Activated T-cell treated with anti-CD3 and anti-CD28 coated beads, Interleukin-2, amount 50 U/mL, for 4 hours (primary cell): ENCODE results near the gene ARHGAP24. TPM values are rescaled to one million over a fixed set of nuclear protein-coding genes. Genes with fewer than 3 reads are reported as not detected.

Source experiments
- ATAC-seq, 2 donors: fragments of 200-7000 bp; cut with Tn5 transposase; one replicate each; pipeline ENCODE4 v1.10.0; 2021
- DNase-seq: peaks from one replicate; pipeline ENCODE4 v3.0.0-alpha.2; 2020
- H3K27me3 Mint-ChIP-seq: one replicate; pipeline ENCODE4 v1.8.0; 2021; ENCODE audit warnings: low read depth, mixed read lengths
- H3K36me3 Mint-ChIP-seq: one replicate; pipeline ENCODE4 v1.8.0; 2022; ENCODE audit warnings: mixed read lengths; ENCODE audit not compliant: insufficient read depth
- H3K4me1 Mint-ChIP-seq: one replicate; pipeline ENCODE4 v1.8.0; 2021; ENCODE audit warnings: low read depth, mixed read lengths
- H3K4me3 Mint-ChIP-seq: one replicate; pipeline ENCODE4 v1.8.0; 2021; ENCODE audit warnings: mild to moderate bottlenecking, moderate library complexity, mixed read lengths
- H3K9me3 Mint-ChIP-seq: one replicate; pipeline ENCODE4 v1.8.0; 2021; ENCODE audit warnings: mixed read lengths
- total RNA-seq, 3 donors: library from RNA; stranded (reverse); gene quantifications; one replicate each; pipeline ENCODE4 v1.2.1, GENCODE V29; 2021

Gene ARHGAP24
- total RNA-seq, 3 donors from 2014 or later = 0.29 to 1.5 (median 0.46) TPM

DNA sequence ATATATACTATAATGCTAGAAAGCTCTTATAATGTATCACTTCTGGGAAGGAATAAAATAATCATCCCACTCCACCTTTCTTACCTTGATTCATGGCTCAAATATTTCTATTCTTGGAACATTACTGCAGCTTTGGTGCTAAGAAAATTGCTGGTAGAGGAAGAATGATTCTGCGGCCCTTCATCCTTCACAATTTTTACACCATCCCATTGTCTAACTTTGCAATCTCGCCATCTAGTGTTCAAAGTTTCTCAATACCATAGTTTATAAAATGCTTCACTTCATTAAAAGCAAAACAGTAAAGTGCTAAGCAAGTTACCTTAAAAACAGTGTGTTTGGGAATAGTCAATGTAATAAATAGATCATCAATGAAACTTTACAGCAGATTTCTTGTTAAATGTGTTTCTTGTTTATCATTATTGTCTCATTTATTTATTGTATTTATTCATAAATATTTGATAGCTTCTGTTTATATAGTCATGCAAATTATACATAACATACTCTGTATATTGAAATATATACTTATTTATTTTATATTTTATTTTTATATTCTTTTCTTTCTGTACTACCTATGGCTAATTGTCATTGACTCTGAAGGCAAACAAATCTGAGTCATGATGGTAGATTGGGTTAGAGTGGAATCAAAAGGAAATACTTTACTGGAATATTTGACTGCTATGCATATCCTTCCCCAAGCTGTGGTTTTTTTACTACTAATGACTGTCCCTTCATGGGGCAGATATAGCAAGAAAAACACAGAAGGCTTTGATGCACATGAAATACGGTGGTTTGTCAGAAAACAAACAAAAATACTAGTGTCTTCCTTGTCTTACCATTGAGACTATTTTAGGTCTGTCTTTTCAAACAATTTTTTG, 494.2 kb downstream of the ARHGAP24 start:
- no peaks in the 10 kb centered on the region for H3K36me3 Mint-ChIP-seq
- DNase-seq (no peak), ATAC-seq (no peak)
- no peak overlapping the region for H3K4me3 Mint-ChIP-seq
- H3K4me1 Mint-ChIP-seq = no peaks in the 10 kb centered on the region
- peaks cover 6% of the 10 kb centered on the region for H3K9me3 Mint-ChIP-seq
- H3K27me3 Mint-ChIP-seq = no peaks in the 10 kb centered on the region

- H3K4me1 Mint-ChIP-seq = no peaks in the 10 kb centered on the region
- H3K9me3 Mint-ChIP-seq = peaks cover 3% of the 10 kb centered on the region
- no peak overlapping the region for H3K4me3 Mint-ChIP-seq
- no peaks in the 10 kb centered on the region for H3K27me3 Mint-ChIP-seq
- no peaks in the 10 kb centered on the region for H3K36me3 Mint-ChIP-seq
- ATAC-seq (no peak), DNase-seq (no peak)
These were observed 495.6 kb downstream of the ARHGAP24 start for GRCh38 chr4:85970535-85970934.

- DNase-seq (no peak), ATAC-seq (no peak)
- Mint-ChIP-seq H3K27me3 (no peaks in the 10 kb centered on the region), H3K4me3 (no peak overlapping the region), H3K36me3 (no peaks in the 10 kb centered on the region), H3K9me3 (no peaks in the 10 kb centered on the region), H3K4me1 (no peaks in the 10 kb centered on the region)
These were observed 504.3 kb downstream of the ARHGAP24 start for GRCh38 chr4:85979276-85979675.

DNA sequence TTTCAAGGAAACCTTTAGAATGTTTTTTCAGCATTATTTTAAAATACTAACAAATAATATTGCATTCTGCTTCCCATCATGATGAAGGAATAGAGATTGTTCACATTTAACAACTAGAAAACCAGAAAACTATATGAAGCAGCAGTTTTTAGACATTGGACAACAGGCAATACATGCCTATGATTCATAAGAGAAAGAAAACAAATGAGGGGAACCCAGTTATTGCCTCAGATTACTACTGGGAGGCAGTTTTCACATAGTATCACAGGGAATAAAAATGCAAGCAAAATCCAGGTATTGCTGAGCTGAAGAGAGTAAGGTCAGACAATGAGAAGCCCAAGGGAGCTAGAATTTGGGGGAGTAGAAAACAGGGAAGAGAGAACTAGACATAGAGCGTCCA, 511.3 kb downstream of the ARHGAP24 start:
- no peak for ATAC-seq
- Mint-ChIP-seq H3K27me3 (no peaks in the 10 kb centered on the region), H3K36me3 (no peaks in the 10 kb centered on the region), H3K4me1 (no peaks in the 10 kb centered on the region), H3K4me3 (no peak overlapping the region), H3K9me3 (no peaks in the 10 kb centered on the region)
- no peak for DNase-seq

GRCh38 chr4:85993641-85994040, 518.7 kb downstream of the ARHGAP24 start:
- Mint-ChIP-seq H3K9me3 (no peaks in the 10 kb centered on the region), H3K4me1 (no peaks in the 10 kb centered on the region), H3K27me3 (no peaks in the 10 kb centered on the region), H3K4me3 (no peak overlapping the region), H3K36me3 (no peaks in the 10 kb centered on the region)
- ATAC-seq = no peak
- no peak for DNase-seq

GRCh38 chr4:85994576-85994975, 519.6 kb downstream of the ARHGAP24 start:
- ATAC-seq (no peak), DNase-seq (no peak)
- no peaks in the 10 kb centered on the region for H3K4me1 Mint-ChIP-seq
- no peak overlapping the region for H3K4me3 Mint-ChIP-seq
- H3K9me3 Mint-ChIP-seq = no peaks in the 10 kb centered on the region
- no peaks in the 10 kb centered on the region for H3K27me3 Mint-ChIP-seq
- H3K36me3 Mint-ChIP-seq = no peaks in the 10 kb centered on the region

- no peak for ATAC-seq
These were observed 520.4 kb downstream of the ARHGAP24 start for GRCh38 chr4:85995361-85995760.

GRCh38 chr4:86001591-86001990, 526.6 kb downstream of the ARHGAP24 start:
- DNase-seq (no peak), ATAC-seq (no peak)
- H3K4me1 Mint-ChIP-seq = no peaks in the 10 kb centered on the region
- H3K4me3 Mint-ChIP-seq = no peak overlapping the region
- H3K27me3 Mint-ChIP-seq = no peaks in the 10 kb centered on the region
- peaks cover 3% of the 10 kb centered on the region for H3K9me3 Mint-ChIP-seq
- no peaks in the 10 kb centered on the region for H3K36me3 Mint-ChIP-seq

More at GRCh38 chr4:85995361-85995760, 520.4 kb downstream of the ARHGAP24 start:
- H3K36me3 Mint-ChIP-seq = no peaks in the 10 kb centered on the region
- no peaks in the 10 kb centered on the region for H3K9me3 Mint-ChIP-seq
- H3K27me3 Mint-ChIP-seq = no peaks in the 10 kb centered on the region
- DNase-seq = no peak
- H3K4me3 Mint-ChIP-seq = no peak overlapping the region
- H3K4me1 Mint-ChIP-seq = no peaks in the 10 kb centered on the region

GRCh38 chr4:86004030-86004429, 529.1 kb downstream of the ARHGAP24 start:
- DNase-seq (no peak), ATAC-seq (no peak)
- Mint-ChIP-seq H3K27me3 (no peaks in the 10 kb centered on the region), H3K4me3 (no peak overlapping the region), H3K36me3 (no peaks in the 10 kb centered on the region), H3K9me3 (peaks cover 3% of the 10 kb centered on the region), H3K4me1 (no peaks in the 10 kb centered on the region)

DNA sequence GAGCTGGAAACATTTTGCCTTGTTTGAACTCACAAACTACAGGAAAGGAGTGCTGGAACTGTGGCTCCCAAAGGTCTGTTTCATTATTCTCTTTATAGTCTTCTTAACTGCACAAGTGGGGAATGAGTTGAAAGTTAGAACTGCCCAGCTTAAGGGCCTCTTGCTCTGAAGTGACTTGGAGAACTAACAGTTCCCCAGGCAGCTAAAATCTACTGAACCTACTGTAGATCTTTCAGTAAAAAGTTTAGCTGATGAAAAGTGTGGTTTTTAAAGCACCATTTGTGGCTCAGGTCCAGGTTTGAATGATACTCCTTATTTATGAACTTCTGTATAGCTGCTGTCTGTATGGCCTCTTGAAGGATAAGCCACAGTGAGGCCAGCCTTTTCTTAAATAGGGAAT, 531.1 kb downstream of the ARHGAP24 start:
- H3K27me3 Mint-ChIP-seq = no peaks in the 10 kb centered on the region
- no peak overlapping the region for H3K4me3 Mint-ChIP-seq
- H3K9me3 Mint-ChIP-seq = peaks cover 3% of the 10 kb centered on the region
- H3K36me3 Mint-ChIP-seq = no peaks in the 10 kb centered on the region
- H3K4me1 Mint-ChIP-seq = no peaks in the 10 kb centered on the region
- DNase-seq (no peak), ATAC-seq (no peak)

- Mint-ChIP-seq H3K27me3 (no peaks in the 10 kb centered on the region), H3K4me1 (no peaks in the 10 kb centered on the region), H3K4me3 (no peak overlapping the region), H3K9me3 (peaks cover 3% of the 10 kb centered on the region), H3K36me3 (no peaks in the 10 kb centered on the region)
- no peak for ATAC-seq
- no peak for DNase-seq
These were observed 532.1 kb downstream of the ARHGAP24 start for GRCh38 chr4:86007042-86007441.

DNA sequence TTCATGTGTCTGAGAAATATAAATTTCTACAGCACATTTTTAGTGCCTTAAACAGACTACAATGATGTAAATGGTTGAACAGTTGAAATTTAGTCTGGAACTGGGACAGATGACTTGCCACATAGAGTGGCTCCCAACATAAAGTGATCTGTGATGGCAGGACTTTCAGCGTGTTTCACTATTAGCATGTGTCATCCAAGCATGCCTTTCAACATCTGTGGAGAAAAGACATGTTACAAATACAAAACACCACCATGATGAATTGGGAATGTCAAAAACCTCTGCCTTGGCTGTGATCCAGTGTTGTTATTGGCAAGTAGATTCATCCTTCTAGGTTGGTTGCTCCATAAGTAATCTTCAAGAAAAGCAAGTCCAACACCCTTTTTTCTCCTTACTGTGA, 536.2 kb downstream of the ARHGAP24 start:
- DNase-seq (no peak), ATAC-seq (no peak)
- Mint-ChIP-seq H3K4me3 (no peak overlapping the region), H3K4me1 (no peaks in the 10 kb centered on the region), H3K27me3 (no peaks in the 10 kb centered on the region), H3K36me3 (no peaks in the 10 kb centered on the region), H3K9me3 (no peaks in the 10 kb centered on the region)

DNA sequence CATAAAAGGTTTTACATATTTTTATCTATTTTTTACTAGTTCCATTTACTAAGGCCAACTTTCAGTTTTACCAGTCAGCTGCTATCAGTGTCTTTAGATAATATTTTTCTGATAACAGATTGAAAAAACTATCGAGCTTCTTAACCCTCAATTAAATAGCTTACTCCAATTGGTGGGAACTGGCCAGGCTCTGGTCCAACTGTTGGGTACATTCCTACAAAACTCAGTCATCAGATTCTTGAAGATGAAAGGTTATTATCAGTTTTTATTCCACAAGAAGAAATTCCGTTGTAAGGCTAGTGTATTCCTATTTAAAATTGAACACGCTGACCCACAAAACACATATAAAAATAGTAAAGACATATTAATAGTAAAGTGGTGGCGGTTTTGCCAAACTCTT, 538.7 kb downstream of the ARHGAP24 start:
- Mint-ChIP-seq H3K9me3 (no peaks in the 10 kb centered on the region), H3K27me3 (no peaks in the 10 kb centered on the region), H3K4me3 (no peak overlapping the region), H3K36me3 (no peaks in the 10 kb centered on the region), H3K4me1 (no peaks in the 10 kb centered on the region)
- ATAC-seq = no peak
- DNase-seq = no peak

DNA sequence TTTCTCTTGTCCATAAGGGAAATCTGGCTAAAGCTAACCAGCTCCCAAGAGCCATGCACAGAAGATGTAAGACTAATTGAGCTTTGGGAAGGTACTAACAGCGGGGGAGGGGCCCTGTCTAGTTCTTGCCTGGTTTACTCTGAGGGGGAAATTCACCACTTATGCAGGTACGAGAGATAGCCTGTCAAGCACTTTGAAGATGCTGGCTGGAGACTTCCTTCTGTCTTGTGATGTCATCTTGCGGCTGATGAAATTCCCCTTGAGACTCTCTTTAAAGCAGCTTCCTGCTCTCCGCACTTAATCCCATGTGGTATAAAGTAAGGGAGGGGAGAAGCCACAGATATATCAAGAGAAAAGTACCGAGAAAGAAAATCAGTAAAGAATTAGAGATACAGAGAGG, 539.6 kb downstream of the ARHGAP24 start:
- Mint-ChIP-seq H3K36me3 (no peaks in the 10 kb centered on the region), H3K9me3 (no peaks in the 10 kb centered on the region), H3K4me1 (no peaks in the 10 kb centered on the region), H3K4me3 (no peak overlapping the region), H3K27me3 (no peaks in the 10 kb centered on the region)
- ATAC-seq = no peak
- no peak for DNase-seq
